ENCODE measurements around the gene DAAM1. TPM values are rescaled to one million over a fixed set of nuclear protein-coding genes. Genes with fewer than 3 reads are reported as not detected.

Gene DAAM1
- total RNA-seq, 1 experiment from 2014 or later = 19.5 TPM

- DNase-seq (ENCODE audit: low read depth) = no peak
Measured at GRCh38 chr14:59292028-59292427, 103.6 kb downstream of the DAAM1 start.

GRCh38 chr14:59292921-59293534, 104.6 kb downstream of the DAAM1 start:
- DNase-seq (ENCODE audit: low read depth) = no peak

GRCh38 chr14:59293935-59294661, 105.6 kb downstream of the DAAM1 start:
- no peak for DNase-seq (ENCODE audit: low read depth)

- DNase-seq (ENCODE audit: low read depth) = no peak
Measured at GRCh38 chr14:59294662-59294992, 106.2 kb downstream of the DAAM1 start.

GRCh38 chr14:59295951-59296350, 107.5 kb downstream of the DAAM1 start:
- DNase-seq (ENCODE audit: low read depth) = no peak

- no peak for DNase-seq (ENCODE audit: low read depth)
Measured at GRCh38 chr14:59296508-59296907, 108.0 kb downstream of the DAAM1 start.

- no peak for DNase-seq (ENCODE audit: low read depth)
Measured at GRCh38 chr14:59297071-59297776, 108.8 kb downstream of the DAAM1 start.

GRCh38 chr14:59299731-59300130, 111.3 kb downstream of the DAAM1 start:
- DNase-seq (ENCODE audit: low read depth) = no peak

GRCh38 chr14:59301354-59301753, 112.9 kb downstream of the DAAM1 start:
- no peak for DNase-seq (ENCODE audit: low read depth)

- no peak for DNase-seq (ENCODE audit: low read depth)
Measured at GRCh38 chr14:59302313-59302712, 113.8 kb downstream of the DAAM1 start.

GRCh38 chr14:59303216-59303615, 114.7 kb downstream of the DAAM1 start:
- peak; percentile 93 for DNase-seq (ENCODE audit: low read depth)

- peak; percentile 58 for DNase-seq (ENCODE audit: low read depth)
Measured at GRCh38 chr14:59305231-59305630, 116.8 kb downstream of the DAAM1 start.

- no peak for DNase-seq (ENCODE audit: low read depth)
Measured at GRCh38 chr14:59305836-59306555, 117.5 kb downstream of the DAAM1 start.

GRCh38 chr14:59306775-59307174, 118.3 kb downstream of the DAAM1 start:
- DNase-seq (ENCODE audit: low read depth) = peak; percentile 80

GRCh38 chr14:59308086-59308485, 119.6 kb downstream of the DAAM1 start:
- DNase-seq (ENCODE audit: low read depth) = no peak

- no peak for DNase-seq (ENCODE audit: low read depth)
Measured at GRCh38 chr14:59308673-59309072, 120.2 kb downstream of the DAAM1 start.

- DNase-seq (ENCODE audit: low read depth) = no peak
Measured at GRCh38 chr14:59309291-59309900, 120.9 kb downstream of the DAAM1 start.

GRCh38 chr14:59310633-59311032, 122.2 kb downstream of the DAAM1 start:
- peak; percentile 37 for DNase-seq (ENCODE audit: low read depth)

GRCh38 chr14:59311723-59312122, 123.3 kb downstream of the DAAM1 start:
- DNase-seq (ENCODE audit: low read depth) = no peak

GRCh38 chr14:59313144-59313651, 124.7 kb downstream of the DAAM1 start:
- DNase-seq (ENCODE audit: low read depth) = no peak

Data from Daoy (cell line).